Measurements from ENCODE around the gene FRMPD1.
"Not testable (repeated sequence)": the region's sequence is repeated elsewhere in the genome, so short reads cannot be mapped to it uniquely, and the experiment has no call there.

FRMPD1 gene

GRCh38 chr9:37747271-37747753, 96.6 kb downstream of the FRMPD1 start:
- DNase-seq (ENCODE audit: low spot score): peak; percentile 89
- TF ChIP-seq CTCF (IDR thresholded peaks at IDR 0.05; ENCODE audit: extremely low read depth, missing control alignments): peak; percentile 98

- no peak for DNase-seq (ENCODE audit: low spot score)
- TF ChIP-seq CTCF (IDR thresholded peaks at IDR 0.05; ENCODE audit: extremely low read depth, missing control alignments): no peak
These were observed 98.4 kb downstream of the FRMPD1 start for GRCh38 chr9:37749129-37749528.

GRCh38 chr9:37751186-37751585, 100.4 kb downstream of the FRMPD1 start:
- DNase-seq (ENCODE audit: low spot score): no peak
- no peak for TF ChIP-seq CTCF (IDR thresholded peaks at IDR 0.05; ENCODE audit: extremely low read depth, missing control alignments)

GRCh38 chr9:37751704-37752103, 101.0 kb downstream of the FRMPD1 start:
- not testable (repeated sequence) for DNase-seq (ENCODE audit: low spot score)

GRCh38 chr9:37752112-37752511, 101.4 kb downstream of the FRMPD1 start:
- DNase-seq (ENCODE audit: low spot score): not testable (repeated sequence)

- TF ChIP-seq CTCF (IDR thresholded peaks at IDR 0.05; ENCODE audit: extremely low read depth, missing control alignments): no peak
- DNase-seq (ENCODE audit: low spot score): no peak
These were observed 102.1 kb downstream of the FRMPD1 start for GRCh38 chr9:37752642-37753488.

- no peak for TF ChIP-seq CTCF (IDR thresholded peaks at IDR 0.05; ENCODE audit: extremely low read depth, missing control alignments)
- peak; percentile 92 for DNase-seq (ENCODE audit: low spot score)
These were observed 102.9 kb downstream of the FRMPD1 start, which contains the start of gene TRMT10B for GRCh38 chr9:37753489-37754190. TSS of gene TRMT10B (plus strand) at chr9:37753805. CDS start at chr9:37761932, 8,127 bp downstream.

GRCh38 chr9:37758747-37759146, 108.0 kb downstream of the FRMPD1 start:
- no peak for TF ChIP-seq CTCF (IDR thresholded peaks at IDR 0.05; ENCODE audit: extremely low read depth, missing control alignments)
- no peak for DNase-seq (ENCODE audit: low spot score)

Data from GM20000 (cell line).